GM19240 (cell line): ENCODE results near the gene MKNK1.
"Not testable (repeated sequence)": the region's sequence is repeated elsewhere in the genome, so short reads cannot be mapped to it uniquely, and the experiment has no call there.

Experiments
- DNase-seq: peaks from one replicate; pipeline ENCODE4 v3.0.0; 2011; ENCODE audit warnings: low spot score; ENCODE audit not compliant: insufficient read length

The MKNK1 gene

DNA sequence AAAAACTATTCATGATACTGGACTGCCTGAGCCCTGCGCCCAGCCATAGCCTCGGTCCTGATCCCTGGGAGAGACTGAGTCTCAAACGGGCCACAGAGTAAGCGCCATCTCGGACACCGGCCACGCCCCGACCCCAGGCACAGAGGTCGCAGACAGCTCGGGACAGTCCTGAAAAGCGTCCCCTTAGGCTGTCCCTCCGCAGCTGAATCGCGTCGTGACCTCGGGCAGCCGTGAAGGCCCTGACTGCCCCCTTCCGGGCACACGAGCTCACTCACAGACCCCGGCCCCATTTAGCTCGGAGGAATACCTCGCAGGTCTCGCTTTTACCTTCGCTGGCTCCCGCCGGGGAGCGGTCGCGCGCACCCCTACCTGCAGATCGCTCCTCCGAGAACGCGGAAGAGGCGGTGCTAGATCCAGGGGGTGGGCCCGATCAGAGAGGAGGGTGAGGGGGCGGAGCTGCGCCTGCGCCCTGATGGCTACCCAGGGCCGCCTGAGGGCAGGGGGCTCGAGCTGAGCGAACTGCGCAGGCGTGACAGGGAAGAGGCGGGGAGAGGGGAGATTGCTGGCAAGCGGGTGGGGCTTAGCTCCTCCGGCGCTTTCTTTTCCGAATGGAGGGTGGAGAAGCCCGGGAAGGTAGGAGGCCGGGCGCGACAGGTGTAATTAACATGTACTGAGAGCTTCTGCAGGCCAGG, at the start of gene MKNK1:
TSS of gene MKNK1 (minus strand) at position 411 of the 692 bp plus-strand sequence. CDS start 20,941 bp downstream, outside the sequence.
- peak; percentile 97 for DNase-seq

DNA sequence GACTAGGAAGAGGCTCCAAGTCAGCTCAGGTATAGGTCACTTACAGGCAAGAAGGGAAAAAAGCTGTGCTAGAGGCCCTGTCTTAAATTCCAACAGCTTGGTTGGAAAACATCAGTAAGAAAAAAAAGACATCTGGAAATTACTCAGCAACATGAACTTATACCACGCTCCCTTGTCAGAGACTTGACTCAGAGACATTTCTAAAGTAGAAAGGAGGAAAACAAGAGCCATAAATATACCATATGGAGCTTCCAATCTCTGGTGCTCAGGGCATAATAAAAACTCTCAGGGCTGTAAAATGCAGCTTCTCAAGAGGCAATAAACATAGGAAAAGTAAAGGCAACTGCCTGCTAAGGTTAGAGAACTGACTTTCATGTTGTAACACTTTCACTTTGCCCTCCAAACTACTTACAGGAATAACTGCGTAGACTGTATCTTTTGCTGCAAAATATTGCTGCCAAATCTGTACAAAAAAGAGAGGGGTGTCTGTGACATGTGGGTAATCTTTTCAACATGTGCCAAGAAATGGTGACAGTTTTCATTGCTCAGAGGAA, 49.4 kb upstream of the MKNK1 start:
- DNase-seq = no peak

DNA sequence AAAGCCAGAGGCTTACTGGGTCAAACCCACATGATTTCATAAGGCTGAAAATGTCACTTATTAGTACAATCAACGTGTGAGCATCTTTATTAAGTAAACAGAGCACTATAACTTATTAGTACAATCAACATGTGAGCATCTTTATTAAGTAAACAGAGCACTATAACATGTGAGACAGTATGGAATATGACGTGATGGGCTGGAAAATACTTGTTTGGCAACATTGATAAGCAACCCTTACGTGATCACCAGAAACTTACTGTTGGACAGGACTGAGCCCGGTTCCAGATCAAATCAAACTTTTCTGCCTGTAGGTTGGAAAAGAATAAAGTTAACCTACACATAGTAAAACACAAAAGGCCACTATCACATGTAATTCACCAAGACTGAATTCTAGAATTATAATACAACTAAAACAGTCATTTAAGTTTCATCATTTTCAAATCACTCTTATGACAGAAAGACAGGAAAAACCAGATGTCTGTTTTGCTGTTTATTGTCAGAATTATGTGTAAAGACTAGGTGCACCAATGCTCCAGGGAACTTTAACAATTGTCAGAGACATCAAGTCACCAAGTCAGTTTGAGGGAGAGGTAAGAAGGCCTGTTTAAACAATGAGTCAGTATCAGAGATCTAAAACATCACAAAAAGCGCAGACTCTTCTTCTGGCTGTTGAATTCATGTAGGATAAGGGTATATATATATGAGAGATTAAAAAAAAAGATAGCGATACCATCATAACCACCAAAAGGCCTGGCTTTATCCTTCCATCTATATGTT, 48.4 kb upstream of the MKNK1 start:
- no peak for DNase-seq

DNA sequence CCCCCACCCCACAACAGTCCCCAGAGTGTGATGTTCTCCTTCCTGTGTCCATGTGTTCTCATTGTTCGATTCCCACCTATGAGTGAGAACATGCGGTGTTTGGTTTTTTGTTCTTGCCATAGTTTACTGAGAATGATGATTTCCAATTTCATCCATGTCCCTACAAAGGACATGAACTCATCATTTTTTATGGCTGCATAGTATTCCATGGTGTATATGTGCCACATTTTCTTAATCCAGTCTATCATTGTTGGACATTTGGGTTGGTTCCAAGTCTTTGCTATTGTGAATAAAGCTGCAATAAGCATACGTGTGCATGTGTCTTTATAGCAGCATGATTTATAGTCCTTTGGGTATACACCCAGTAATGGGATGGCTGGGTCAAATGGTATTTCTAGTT, 47.1 kb upstream of the MKNK1 start:
- not testable (repeated sequence) for DNase-seq

DNA sequence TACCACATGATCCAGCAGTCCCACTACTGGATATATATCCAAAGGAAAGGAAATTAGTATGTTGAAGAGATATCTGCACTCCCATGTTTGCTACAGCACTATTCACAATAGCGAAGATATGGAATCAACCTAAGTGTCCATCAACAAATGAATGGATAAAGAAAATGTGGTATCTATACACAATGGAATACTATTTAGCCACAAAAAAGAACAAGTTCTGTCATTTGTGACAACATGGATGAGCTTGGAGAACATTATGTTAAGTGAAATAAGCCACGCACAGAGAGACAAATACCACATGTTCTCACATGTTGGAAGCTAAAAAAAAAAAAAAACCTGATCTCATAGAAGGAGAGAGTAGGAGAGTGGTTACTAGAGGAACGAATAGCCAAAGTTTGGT, 46.4 kb upstream of the MKNK1 start:
- DNase-seq = no peak

DNA sequence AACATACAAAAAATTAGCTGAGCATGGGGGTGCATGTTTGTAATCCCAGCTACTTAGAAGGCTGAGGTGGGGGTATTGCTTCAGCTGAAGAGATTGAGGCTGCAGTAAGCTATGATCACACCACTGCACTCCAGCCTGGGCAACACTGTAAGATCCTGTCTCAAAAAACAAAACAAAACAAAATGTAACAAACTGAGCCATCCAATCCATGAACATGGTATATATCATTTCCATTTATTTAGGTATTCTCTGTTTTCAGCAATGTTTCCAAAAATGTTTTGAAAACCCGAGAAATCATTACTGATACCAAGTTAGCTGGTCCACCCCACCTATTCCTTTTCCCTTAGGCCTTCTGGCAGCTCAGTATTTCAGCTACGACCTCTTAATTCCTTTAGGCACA, 45.7 kb upstream of the MKNK1 start:
- no peak for DNase-seq

DNA sequence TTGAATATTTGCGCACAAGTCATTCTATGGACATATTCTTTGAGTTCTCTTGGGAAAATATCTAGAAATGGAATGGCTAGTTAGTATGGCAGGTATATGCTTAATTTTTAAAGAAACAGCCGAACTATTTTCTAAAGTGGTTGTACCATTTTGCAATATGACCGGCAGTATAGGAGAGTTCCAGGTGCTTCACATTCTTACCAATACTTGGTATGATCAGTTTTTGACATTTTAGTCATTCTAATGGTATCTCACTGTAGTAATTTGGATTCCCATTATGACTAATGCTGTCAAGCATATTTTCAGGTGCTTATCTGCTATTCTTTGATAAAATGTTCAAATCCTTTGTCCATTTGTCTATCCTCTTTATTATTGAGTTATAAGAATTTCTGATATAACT, 43.5 kb upstream of the MKNK1 start:
- DNase-seq = no peak

DNA sequence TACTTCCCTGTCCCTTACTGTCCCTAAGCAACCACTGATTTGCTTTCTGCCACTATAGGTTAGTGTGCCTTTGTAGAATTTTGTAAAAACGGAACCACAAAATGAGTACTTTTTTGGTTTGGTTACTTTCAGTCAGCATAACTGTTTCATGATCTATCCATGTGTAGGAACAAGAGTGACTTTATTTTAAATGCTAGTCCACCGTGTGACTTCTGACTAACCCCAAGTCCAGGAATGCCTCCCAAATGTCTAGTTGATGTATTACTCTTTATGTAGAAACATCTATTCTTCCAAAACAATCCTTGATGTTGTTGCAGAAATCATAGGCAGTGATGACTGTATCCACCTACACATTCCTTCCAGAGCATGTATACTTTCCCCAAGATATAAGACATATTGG, 42.8 kb upstream of the MKNK1 start:
- DNase-seq = no peak

DNA sequence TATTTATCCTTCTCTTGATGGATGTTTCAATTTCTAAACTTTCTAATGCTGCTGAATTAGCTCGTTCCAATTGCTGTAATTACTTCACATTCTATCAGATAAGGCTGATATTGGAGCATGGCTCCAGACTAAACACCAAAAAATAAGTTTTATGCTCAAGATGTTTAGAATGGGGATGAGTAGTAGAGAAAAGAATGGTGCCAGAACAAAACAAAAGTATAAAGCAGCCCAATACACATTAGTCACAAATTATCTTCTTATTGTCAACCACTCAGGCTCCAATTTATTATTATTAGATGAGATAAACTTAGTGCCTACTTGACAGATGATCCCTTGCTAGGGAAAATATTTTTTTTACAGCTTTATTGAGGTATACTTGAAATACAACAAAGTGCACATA, 42.3 kb upstream of the MKNK1 start:
- DNase-seq = no peak

DNA sequence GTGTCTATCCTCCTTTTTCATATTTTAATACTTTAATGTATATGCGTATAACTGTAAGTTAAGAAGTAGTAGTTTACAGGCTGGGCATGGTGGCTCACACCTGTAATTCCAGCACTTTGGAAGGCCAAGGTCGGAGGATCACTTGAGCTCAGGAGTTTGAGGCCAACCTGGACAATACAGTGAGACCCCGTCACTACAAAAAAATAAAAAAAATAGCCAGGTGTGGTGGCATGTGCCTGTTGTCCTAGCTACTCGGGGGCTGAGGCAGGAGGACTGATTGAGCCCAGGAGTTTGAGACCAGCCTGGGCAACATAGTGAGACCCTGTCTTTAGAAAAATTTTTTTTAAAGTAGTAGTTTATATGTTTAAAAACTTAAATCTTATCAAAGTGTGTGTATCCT, 41.7 kb upstream of the MKNK1 start:
- no peak for DNase-seq

DNA sequence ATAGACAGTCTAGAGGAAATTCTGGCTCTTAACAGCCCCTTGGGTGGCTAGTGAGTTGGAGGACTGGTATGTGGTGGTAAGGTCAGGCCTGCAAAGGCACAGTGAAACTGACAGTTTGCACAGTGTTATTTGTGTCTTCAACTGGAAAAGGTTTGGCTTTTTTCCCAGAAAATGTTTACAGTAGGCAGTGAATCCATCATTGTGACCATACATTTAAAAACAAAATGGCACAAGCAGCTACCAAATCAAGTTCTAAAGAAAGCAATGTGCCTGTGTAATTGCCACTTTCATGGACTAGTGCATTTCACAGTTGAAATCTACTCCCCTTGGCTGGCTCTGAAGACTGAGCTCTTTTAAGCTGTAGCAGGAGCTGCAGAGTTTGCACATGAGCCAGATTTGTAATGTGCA, 39.3 kb upstream of the MKNK1 start:
- DNase-seq = no peak

DNA sequence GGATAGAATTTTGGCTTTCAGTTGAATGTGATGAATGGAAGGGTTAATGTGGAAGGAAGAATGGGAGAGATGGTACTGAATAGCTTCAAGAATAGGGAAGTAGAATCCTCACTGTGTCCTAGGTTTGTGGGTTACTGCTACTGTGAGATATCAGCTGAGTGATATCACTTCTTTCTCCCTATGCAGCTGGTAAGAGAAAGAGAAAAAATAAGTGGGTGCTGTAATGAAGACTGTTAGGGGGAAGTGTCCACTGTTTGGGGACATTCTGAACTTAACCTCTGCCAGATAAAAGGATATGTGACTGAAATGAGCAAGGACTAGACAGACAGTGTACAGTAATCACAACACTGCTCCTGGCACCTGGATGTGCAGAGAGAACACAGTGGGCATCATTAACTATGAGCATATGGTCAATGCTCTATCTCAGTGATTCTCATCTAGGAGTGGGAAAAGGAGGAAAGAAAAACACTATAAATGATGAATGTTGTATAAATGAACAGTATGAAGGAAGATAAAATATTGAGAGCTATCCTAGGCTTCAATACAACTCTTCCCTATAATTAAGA, 38.1 kb upstream of the MKNK1 start:
- no peak for DNase-seq

DNA sequence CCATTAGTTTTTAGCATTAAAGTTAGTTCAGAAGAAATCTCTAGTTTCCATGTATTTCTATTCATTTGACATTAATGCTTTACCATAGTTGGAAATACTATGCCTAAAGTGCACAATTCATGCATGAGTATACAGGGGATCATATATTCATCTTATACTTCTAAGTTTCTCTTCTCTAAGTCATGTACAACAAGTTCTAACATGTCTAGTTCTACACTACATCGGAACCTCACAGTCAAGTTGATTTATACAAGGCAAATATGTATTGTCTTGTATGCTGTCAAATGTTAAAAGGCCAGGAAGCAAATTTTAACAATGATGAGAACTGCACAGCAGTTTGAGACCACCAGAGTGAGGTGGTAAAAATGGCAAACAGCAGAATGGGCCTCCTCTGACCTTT, 35.5 kb upstream of the MKNK1 start:
- no peak for DNase-seq

DNA sequence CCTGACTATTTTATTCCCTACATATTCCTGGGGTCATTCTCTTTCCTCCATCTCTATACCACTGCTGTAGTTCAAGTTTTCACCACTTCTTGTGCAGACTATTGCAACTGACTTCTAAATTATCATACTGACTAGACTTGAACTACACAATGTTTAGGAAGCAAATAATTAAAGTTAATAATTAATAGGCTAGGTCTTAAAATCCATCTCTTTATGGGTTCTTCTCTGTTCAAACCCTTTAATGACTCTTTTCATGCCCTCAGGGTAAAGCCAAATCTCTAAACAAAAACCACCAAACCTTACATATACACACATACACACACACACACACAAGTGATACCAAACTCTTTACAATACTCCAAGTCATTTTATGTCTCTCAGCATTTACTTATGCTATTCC, 34.9 kb upstream of the MKNK1 start:
- DNase-seq = no peak

DNA sequence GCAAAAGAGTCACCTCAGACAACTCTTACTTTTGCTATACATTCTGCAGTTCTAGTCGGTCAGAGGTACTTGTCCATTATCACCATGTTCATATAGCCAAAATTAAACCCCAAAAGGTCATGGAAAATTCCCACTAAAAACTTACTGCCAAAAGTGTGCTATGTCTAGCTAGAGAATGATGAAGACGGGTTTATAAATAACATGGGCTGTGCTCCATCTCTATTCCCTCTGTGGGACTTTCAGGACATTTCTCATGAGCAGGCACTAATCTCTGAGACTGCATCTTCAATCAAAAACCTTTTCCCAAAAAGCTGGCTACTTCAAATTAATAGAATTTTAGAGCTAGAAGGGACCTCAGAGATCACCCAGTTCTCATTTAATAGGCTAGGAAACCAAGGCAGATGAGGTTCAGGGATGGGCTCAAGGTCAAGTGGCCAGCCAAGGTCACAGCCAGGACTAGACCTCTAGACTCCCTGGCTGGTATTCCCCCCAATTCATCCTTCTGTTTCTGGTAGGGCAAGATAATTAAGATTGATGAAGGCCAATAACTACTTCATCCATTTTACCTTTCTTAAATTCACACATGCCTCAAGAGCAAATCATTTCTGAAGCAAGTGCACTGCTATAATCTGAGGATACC, 33.5 kb upstream of the MKNK1 start:
- DNase-seq = no peak

DNA sequence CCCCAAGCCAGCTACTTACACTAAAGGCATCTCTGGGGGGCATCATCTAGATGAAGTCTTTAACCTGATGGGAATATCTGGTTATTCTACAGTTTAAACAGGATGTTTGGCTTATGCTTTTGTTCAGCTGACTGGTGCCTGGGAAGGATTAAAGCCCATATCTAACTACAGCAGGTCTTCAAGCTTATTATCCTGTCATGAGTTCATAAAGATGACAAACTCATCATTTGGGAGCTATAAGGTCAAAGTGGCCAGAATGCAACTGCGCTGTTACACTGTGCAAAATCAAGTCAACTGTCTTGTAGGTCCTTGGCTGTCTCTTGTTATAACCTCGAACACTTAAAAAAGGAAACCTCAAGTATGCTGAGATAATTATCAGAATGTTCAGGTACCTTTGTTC, 31.1 kb upstream of the MKNK1 start:
- DNase-seq = no peak

DNA sequence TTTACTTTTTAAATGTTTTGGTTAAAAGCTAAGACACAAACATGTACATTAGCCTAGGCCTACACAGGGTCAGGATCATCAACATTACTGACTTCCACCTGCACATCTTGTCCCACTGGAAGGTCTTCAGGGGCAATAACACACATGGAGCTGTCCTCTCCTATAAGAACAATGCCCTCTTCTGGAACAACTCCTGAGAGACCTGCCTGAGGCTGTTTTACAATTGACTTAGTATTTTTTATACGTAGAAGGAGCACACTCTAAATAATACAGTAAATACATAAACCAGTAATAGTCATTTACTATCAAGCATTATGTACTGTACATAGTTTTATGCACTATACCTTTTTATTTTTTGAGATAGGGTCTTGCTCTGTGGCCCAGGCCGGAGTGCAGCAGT, 26.7 kb upstream of the MKNK1 start:
- no peak for DNase-seq

DNA sequence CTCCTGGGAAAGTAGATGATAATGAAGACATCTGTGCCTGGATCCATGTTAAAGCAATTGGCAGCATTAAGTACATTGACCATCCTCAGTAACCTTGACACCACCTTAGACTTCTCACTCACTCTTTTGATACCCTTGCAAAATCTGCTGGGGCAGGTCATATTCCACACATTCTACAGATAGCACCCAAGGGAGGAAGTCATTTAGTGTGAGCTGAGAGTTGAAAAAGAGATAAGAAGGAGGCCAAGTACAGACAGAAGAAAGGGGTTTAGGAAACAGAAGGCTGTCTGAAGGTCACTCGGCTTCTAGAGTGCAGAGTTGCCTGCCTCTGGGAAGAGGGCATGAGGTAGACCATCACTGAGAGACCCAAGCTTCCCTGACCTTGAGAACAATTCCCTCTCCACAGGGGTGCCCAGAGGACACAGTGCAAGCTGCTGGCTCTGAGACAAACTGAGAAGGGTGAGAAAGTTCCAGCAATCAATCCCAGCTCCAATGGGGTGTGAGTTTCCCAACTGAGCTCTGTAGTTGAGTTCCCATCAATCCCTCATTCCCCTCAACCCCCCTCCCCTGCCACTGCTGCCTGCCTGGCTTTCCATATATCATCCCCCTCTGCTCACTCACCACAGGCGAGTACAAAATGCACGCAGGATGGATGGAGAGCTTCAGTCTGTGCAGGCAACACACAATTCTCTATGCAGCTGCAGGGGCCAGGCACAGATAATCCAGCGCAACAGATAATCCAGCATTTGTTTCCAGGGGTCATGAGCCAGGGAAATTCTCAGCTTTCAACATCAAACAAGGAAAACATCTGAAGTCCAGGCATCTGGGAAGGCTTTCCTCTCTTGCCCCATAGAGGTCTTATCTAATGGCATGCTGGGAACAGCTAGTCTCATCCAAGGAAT, 19.9 kb upstream of the MKNK1 start:
- DNase-seq = no peak

DNA sequence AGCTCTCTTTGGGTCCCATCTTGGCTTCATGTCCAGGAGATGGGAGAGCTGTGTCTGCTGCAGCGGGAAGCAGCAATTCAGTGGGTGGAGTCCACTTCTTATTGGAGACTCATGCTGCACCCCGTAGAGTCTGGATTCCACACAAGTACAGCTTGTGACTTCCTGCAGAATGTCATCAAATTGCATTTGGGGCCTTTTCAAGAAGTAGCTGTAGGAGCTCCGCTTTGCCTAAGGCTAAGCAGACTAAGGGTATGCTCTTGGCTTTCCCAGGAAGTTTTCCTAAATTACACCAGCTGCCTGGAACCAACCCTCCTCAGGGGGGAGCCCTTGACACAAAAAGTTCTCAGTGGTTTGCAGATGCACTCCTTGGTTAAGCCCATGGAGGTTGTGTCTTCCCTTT, 18.3 kb upstream of the MKNK1 start:
- DNase-seq = no peak

DNA sequence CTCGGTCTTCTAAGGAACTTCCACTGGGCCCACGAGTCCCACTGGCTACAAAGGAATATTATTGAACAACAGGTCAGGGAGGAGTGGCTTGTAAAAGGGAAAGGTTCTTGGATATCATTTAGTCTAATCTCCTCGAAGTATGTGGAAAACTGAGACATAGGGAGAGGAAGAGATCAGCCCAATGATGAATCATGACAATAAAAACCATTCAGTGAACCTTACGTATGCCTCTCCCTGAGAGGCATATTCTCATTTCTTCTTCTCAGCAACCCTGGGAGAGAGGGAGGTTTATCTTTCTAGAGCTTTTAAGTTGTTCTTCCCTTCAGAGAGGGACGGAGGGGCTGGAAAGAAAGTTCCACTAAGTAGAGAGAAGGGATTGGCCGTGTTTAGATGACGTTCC, 17.9 kb upstream of the MKNK1 start:
- DNase-seq = no peak
